ENCODE results near the gene CAPRIN2. TPM values are rescaled to one million over a fixed set of nuclear protein-coding genes. Genes with fewer than 3 reads are reported as not detected.
A peak's percentile ranks its signal among the peaks of the same experiment; 100 is the strongest.

The CAPRIN2 gene
- total and polyA plus RNA-seq, 2 of the 8 experiments (the other 6 are each of a cell fraction or from before 2014, with no cell fraction given), result 24.8 to 52.0 TPM

DNA sequence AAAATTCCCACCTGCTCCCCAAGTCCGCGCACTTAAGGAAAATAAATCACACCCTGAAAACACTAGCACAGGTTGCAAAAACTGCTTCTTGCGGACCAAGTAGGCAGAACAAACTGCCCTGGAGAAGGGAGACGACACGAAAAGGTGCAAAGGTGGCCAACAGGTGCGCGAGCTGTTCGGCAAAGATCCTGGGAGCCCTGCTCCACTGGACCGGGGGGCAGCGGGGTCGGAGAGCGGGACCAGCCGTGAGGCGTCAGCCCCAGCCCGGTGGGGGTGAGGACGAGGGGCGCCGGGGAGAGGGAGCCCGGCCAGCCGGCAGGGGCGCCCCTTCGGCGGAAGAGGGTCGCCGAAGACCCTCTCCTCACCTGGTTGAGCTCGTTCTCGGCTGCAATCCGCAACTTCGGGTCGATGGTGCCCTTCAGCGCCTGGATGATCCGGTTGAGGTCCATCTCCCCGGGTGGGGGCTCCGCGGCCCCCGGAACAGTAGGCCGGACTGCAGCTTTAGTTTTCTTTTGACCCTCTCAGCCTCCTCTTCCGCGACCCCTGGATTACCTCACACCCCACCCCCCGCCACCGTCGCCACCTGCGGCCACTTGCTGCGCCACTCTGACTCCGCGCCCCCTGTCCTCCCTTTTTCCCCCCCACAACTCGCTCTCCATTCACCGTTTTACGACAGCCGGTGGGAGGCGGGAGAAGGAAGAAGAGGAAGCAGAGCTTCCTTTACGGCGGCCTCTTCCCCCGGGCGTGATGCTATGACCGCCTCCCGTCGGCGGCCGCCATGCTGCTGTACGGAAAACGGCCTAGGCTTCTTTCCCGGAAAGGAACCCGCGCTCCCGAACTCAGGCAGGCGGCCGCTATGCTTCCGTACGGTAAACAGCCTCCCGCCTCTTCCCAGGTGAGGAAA is 59.3 kb downstream of the CAPRIN2 start, which contains the start of gene IPO8 (continued):
- TF ChIP-seq SAP30 (IDR thresholded peaks at IDR 0.05; ENCODE audit: insufficient read depth, insufficient replicate concordance, low read length) (peak; percentile 49), CTBP2 (IDR thresholded peaks at IDR 0.05; ENCODE audit: borderline replicate concordance, insufficient read depth, insufficient read length, low read length) (no peak), EZH2 (IDR thresholded peaks at IDR 0.05; ENCODE audit: low read depth, low read length, severe bottlenecking) (no peak), HDAC6 (IDR thresholded peaks at IDR 0.05; ENCODE audit: low read depth, low read length) (no peak)

All from H1 (cell line).